Activated CD8-positive, alpha-beta T cell treated with anti-CD3 and anti-CD28 coated beads for 36 hours (primary cell): ENCODE measurements around the gene HTR3C. TPM values are rescaled to one million over a fixed set of nuclear protein-coding genes. Genes with fewer than 3 reads are reported as not detected.
"Not testable (repeated sequence)": the region's sequence is repeated elsewhere in the genome, so short reads cannot be mapped to it uniquely, and the experiment has no call there.

Experiments
- ATAC-seq: fragments of 200-7000 bp; cut with Tn5 transposase; one replicate; pipeline ENCODE4 v1.10.0; 2021; ENCODE audit warnings: mild to moderate bottlenecking, moderate library complexity
- CTCF ChIA-PET: fragments of 350-600 bp; sonication (Branson Sonifier 250); formaldehyde crosslinking; loops from one replicate; lab custom pipeline; 2021; ENCODE audit warnings: antibody characterized with exemption; lab: Charles Lee
- POLR2A ChIA-PET: fragments of 350-600 bp; sonication (Branson Sonifier 250); formaldehyde crosslinking; loops from one replicate; lab custom pipeline; 2021; ENCODE audit warnings: antibody characterized with exemption; lab: Charles Lee
- DNase-seq: peaks from one replicate; pipeline ENCODE4 v3.0.0-alpha.2; 2020
- H3K27ac Mint-ChIP-seq: one replicate; pipeline ENCODE4 v1.8.0; 2021; ENCODE audit warnings: mild to moderate bottlenecking, mixed read lengths
- H3K27me3 Mint-ChIP-seq: one replicate; pipeline ENCODE4 v1.8.0; 2021; ENCODE audit warnings: mixed read lengths
- H3K36me3 Mint-ChIP-seq: one replicate; pipeline ENCODE4 v1.8.0; 2021; ENCODE audit warnings: low read depth, mixed read lengths
- H3K4me1 Mint-ChIP-seq: one replicate; pipeline ENCODE4 v1.8.0; 2021; ENCODE audit warnings: low read depth, mixed read lengths
- H3K4me3 Mint-ChIP-seq: one replicate; pipeline ENCODE4 v1.8.0; 2021; ENCODE audit warnings: mild to moderate bottlenecking, moderate library complexity, mixed read lengths
- H3K9me3 Mint-ChIP-seq: one replicate; pipeline ENCODE4 v1.8.0; 2021; ENCODE audit warnings: mixed read lengths
- CTCF ChIP-seq: fragments of 200-600 bp; IDR thresholded peaks from one replicate; pipeline ENCODE4 v1.8.0; 2022; ENCODE audit warnings: antibody characterized with exemption, mild to moderate bottlenecking
- intact Hi-C: fragments of 100-400 bp; cut with micrococcal nuclease; formaldehyde crosslinking; loops from one replicate; pipeline ENCODE4 v1.10.0; 2022
- total RNA-seq, 2 experiments: library from RNA; stranded (reverse); gene quantifications; one replicate each; pipeline ENCODE4 v1.2.3, GENCODE V29; 2021

The HTR3C gene
- total RNA-seq, 2 experiments from 2014 or later = not detected

- Mint-ChIP-seq H3K27me3 (peaks cover 14% of the 10 kb centered on the region), H3K9me3 (no peaks in the 10 kb centered on the region), H3K4me3 (no peak overlapping the region), H3K36me3 (no peaks in the 10 kb centered on the region), H3K27ac (no peak overlapping the region), H3K4me1 (peaks cover 7% of the 10 kb centered on the region)
- ATAC-seq (no peak), DNase-seq (no peak)
- no peak for TF ChIP-seq CTCF
- CTCF ChIA-PET = interaction anchor here (0.6 to 1.0 kb wide), 3 partner anchors 28 to 127 kb away, joined by 3 read pairs; no protein-coding TSS in a partner anchor
- POLR2A ChIA-PET = no interaction called here
- intact Hi-C loops = no loop called here
Measured at GRCh38 chr3:184022323-184022722, 30.5 kb upstream of the HTR3C start.

- H3K27ac Mint-ChIP-seq, CTCF ChIA-PET, H3K4me1 Mint-ChIP-seq, POLR2A ChIA-PET, H3K4me3 Mint-ChIP-seq, H3K9me3 Mint-ChIP-seq, intact Hi-C loops, H3K36me3 Mint-ChIP-seq, ATAC-seq: not testable (repeated sequence)
- H3K27me3 Mint-ChIP-seq = peaks cover 11% of the 10 kb centered on the region
- peak; percentile 11 for DNase-seq
Measured at GRCh38 chr3:184025256-184025655, 27.6 kb upstream of the HTR3C start.

GRCh38 chr3:184028275-184028890, 24.5 kb upstream of the HTR3C start:
- POLR2A ChIA-PET, intact Hi-C loops, H3K36me3 Mint-ChIP-seq, H3K4me3 Mint-ChIP-seq, H3K4me1 Mint-ChIP-seq, ATAC-seq, DNase-seq, CTCF ChIA-PET, H3K9me3 Mint-ChIP-seq, H3K27ac Mint-ChIP-seq, H3K27me3 Mint-ChIP-seq: not testable (repeated sequence)

- Mint-ChIP-seq H3K4me1 (no peaks in the 10 kb centered on the region), H3K36me3 (no peaks in the 10 kb centered on the region), H3K27ac (no peak overlapping the region), H3K9me3 (no peaks in the 10 kb centered on the region), H3K4me3 (no peak overlapping the region), H3K27me3 (peaks cover 4% of the 10 kb centered on the region)
- TF ChIP-seq CTCF = no peak
- ChIA-PET POLR2A (no interaction called here), CTCF (interaction anchor here (1.1 kb wide), 1 partner anchor 20 kb away, joined by 3 read pairs; no protein-coding TSS in a partner anchor)
- DNase-seq = no peak
- intact Hi-C loops = no loop called here
- ATAC-seq = no peak
Measured at GRCh38 chr3:184029443-184029842, 23.4 kb upstream of the HTR3C start.

DNA sequence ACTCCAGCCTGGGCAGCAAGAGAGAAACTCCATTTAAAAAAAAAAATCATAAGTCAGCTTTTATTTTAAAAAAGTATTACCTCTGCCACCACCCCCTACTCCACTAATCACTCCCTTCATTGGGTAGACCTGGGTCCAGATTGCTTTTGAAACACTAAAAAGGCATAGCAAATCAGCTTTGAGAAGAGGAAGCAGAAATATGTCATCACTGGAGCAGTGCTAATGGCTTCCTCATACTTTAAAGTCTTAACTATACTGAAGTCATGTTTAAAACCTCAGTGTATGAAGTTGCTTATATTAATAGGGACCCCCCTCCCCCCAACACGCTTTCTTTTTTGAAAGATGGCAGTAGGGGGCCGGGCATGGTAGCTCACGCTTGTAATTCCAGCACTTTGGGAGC, 22.3 kb upstream of the HTR3C start:
- Mint-ChIP-seq H3K36me3 (no peaks in the 10 kb centered on the region), H3K27ac (no peak overlapping the region), H3K9me3 (no peaks in the 10 kb centered on the region), H3K4me1 (no peaks in the 10 kb centered on the region), H3K27me3 (peaks cover 3% of the 10 kb centered on the region), H3K4me3 (no peak overlapping the region)
- no peak for TF ChIP-seq CTCF
- ChIA-PET POLR2A (no interaction called here), CTCF (interaction anchor here (0.7 kb wide), 1 partner anchor 835 kb away, joined by 3 read pairs; no protein-coding TSS in a partner anchor)
- intact Hi-C loops = no loop called here
- ATAC-seq (no peak), DNase-seq (no peak)

DNA sequence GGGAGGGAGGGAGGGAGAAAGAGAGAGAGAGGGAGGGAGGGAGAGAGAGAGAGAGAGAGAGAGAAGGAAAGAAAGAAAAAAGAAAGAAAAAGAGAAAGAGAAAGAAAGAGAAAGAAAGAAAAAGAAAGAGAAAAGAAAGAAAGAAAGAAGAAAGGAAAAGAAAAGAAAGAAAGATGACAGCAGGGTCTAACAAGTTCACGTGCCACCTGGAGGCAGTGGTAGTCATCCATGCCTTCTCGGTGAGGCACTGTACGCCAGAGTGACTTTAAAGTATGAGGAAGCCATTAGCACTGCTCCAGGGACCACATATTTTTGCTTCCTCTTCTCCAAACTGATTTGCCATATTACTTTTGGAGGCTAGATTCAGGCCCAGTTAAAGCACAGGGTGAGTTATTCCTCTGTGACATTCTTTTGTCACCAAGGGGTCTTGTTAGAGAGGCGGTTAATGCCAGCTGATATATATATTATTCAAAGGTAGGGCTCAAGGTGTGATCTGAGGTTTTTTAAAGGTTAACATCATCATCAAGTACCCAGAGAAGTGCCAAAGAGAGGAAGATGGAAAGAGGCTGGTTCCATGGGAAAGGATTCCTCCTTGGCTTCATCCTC, 21.6 kb upstream of the HTR3C start, which contains the start of gene HTR3D:
TSS of gene HTR3D (plus strand) at position 556 of the 606 bp plus-strand sequence. CDS start at position 556, 0 bp downstream.
- H3K4me1 Mint-ChIP-seq = no peaks in the 10 kb centered on the region
- intact Hi-C loops = no loop called here
- TF ChIP-seq CTCF = no peak
- ChIA-PET CTCF (no interaction called here), POLR2A (no interaction called here)
- ATAC-seq (no peak), DNase-seq (no peak)
- H3K9me3 Mint-ChIP-seq = no peaks in the 10 kb centered on the region
- no peak within 1 kb of the TSS for H3K4me3 Mint-ChIP-seq
- no peaks in the 10 kb centered on the region for H3K36me3 Mint-ChIP-seq
- H3K27me3 Mint-ChIP-seq = peaks cover 1% of the 10 kb centered on the region
- no peak within 1 kb of the TSS for H3K27ac Mint-ChIP-seq
